LNCaP clone FGC (cell line): ENCODE results near the gene SHC4.
"Not testable (repeated sequence)": the region's sequence is repeated elsewhere in the genome, so short reads cannot be mapped to it uniquely, and the experiment has no call there.

Experiments
- DNase-seq: peaks from one replicate; pipeline ENCODE4 v3.0.0-alpha.2; 2011; ENCODE audit warnings: low read depth
- H3K4me3 ChIP-seq: 2 replicates; pipeline ENCODE4 v1.5.1; 2011; ENCODE audit warnings: mild to moderate bottlenecking, low read depth, low read length, control low read depth
- TF ChIP-seq, protein P1 (sequence below): IDR thresholded peaks from 2 replicates; pipeline ENCODE4 v1.5.1; 2012; ENCODE audit warnings: mild to moderate bottlenecking; ENCODE audit not compliant: control insufficient read depth, insufficient read depth; ENCODE audit errors: extremely low read depth

Gene SHC4

DNA sequence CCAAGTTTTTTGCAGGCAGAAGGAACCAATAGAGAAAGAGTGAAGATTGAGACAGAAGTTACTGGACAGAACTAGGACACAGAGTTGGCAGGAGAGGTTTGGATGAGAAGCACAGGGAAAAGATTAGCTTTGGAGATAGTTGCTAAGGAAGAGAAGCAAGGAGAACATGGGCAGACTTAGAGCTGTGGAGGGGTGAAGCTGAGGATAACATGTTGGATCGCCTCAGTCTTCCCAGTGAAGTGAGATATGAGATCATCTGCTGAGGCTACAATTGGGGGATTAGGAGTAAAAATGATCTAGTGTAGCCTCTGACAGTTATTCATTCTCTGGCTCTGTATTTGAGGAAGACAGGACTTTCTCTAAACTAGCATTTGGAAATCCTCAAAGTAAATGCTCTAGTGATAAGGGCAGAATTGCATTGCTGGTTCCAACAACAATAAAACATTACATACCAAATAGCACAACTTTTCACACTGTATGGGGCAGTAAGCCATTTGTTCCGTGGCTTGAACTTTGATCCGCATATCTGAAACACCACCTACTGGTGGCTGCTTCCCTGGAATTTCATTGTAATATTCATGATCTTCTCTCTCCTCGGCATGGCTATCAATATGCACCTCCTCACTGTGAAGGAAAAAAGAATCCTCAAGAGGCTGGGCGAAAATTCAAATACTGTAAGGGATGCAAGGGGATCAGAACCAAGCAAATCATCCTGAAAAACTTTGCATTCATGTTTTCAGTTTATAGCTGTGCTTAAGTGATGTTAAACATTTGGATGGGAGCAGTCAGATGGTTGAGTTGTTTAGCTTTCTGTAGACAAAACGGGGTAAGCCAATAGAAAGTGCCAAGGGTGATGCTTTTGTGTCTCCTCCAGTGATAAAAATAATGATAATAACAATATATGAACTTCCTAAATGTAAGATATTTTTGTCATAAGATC lies 107.9 kb downstream of the SHC4 start:
- no peak for DNase-seq
- H3K4me3 ChIP-seq = no peak overlapping the region
- TF ChIP-seq, protein P1, sequence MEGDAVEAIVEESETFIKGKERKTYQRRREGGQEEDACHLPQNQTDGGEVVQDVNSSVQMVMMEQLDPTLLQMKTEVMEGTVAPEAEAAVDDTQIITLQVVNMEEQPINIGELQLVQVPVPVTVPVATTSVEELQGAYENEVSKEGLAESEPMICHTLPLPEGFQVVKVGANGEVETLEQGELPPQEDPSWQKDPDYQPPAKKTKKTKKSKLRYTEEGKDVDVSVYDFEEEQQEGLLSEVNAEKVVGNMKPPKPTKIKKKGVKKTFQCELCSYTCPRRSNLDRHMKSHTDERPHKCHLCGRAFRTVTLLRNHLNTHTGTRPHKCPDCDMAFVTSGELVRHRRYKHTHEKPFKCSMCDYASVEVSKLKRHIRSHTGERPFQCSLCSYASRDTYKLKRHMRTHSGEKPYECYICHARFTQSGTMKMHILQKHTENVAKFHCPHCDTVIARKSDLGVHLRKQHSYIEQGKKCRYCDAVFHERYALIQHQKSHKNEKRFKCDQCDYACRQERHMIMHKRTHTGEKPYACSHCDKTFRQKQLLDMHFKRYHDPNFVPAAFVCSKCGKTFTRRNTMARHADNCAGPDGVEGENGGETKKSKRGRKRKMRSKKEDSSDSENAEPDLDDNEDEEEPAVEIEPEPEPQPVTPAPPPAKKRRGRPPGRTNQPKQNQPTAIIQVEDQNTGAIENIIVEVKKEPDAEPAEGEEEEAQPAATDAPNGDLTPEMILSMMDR = peak; percentile 75

DNA sequence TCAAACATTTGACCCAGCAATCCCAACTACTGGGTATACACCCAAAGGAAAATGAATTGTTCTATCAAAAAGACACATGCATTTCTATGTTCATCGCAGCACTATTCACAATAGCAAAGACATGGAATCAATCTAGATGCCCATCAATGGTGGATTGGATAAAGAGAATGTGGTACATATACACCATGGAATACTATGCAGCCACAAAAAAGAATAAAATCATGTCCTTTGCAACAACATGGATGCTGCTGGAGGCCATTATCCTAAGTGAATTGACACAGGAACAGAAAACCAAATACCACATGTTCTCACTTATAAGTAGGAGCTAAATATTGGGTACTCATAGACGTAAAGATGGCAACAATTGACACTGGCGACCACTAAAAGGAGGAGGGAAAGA lies 109.3 kb downstream of the SHC4 start:
- not testable (repeated sequence) for H3K4me3 ChIP-seq, DNase-seq

DNA sequence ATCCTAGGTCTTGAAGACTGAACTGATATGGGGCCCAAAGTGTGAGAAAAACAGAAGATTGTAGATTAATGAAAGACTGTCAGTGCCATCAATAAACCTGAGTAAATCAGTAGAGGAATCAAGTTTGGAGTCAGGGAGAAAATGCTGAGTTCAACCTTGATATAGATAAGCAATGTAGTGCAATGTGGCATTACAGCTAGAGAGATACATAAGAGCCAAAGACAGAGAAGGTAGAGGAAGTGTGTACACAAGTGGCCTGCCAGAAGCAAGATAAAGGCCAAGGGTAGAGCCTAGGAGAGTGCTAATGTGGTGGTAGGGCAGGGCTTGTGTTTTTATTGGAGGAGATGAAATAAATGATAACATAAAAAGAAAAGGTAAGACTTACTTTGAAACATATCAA lies 111.8 kb downstream of the SHC4 start:
- DNase-seq = no peak
- TF ChIP-seq, protein P1 = no peak
- H3K4me3 ChIP-seq = no peak overlapping the region

DNA sequence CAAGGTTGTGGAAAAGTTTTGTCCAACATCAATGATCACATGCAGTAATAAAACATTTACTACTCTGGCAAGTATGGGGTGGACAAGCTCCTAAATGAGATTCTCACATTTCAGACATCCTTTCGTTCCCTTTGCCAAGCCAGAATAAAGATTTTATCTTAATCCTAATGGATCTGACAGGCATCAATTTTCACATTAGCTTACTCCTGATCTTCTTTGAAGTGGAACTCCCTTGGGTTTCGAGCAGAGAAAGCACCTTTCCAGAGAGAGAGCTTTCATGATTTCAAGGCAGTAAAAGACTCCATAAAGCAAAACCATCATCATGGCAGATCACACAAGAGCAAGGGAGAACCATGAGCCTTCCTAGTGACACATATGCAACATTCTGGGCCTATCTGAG lies 113.1 kb downstream of the SHC4 start:
- TF ChIP-seq, protein P1 = no peak
- DNase-seq = no peak
- H3K4me3 ChIP-seq = no peak overlapping the region

DNA sequence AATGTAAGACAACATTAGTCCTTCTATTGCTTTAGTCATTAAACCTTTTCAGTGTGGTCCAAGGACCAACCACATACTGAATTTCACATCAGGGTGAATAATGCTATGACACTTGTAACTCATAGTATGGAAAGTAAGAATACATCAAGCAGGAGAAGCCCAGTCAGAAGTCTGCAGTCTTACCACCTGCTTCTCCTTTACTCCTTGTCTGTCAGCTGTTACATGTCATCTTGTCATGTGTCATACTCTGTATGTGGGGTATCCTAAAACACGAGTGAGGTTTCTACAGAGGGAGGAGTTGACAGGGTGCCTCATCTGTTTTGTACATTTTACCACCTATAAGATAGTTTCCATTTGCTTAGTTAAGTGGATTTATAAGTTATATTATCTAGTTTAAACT lies 118.6 kb downstream of the SHC4 start:
- no peak overlapping the region for H3K4me3 ChIP-seq
- DNase-seq = no peak
- TF ChIP-seq, protein P1 = no peak

DNA sequence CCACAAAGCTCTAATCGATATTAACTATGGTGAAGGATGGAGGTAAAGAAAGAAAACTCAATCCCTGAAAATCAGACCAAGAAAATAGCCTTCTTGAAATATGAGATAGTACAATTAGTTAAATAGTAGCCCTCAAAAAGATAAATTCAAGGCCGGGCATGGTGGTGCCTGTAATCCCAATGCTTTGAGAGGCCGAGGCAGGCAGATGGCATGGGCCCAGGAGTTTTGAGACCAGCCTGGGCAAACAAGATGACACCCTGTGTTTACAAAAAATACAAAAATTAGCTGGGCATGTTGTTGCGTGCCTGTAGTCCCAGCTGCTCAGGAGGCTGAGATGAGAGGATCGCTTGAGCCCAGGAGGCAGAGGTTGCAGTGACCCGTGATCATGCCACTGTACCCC lies 121.2 kb downstream of the SHC4 start:
- no peak for DNase-seq
- TF ChIP-seq, protein P1 = no peak
- no peak overlapping the region for H3K4me3 ChIP-seq

DNA sequence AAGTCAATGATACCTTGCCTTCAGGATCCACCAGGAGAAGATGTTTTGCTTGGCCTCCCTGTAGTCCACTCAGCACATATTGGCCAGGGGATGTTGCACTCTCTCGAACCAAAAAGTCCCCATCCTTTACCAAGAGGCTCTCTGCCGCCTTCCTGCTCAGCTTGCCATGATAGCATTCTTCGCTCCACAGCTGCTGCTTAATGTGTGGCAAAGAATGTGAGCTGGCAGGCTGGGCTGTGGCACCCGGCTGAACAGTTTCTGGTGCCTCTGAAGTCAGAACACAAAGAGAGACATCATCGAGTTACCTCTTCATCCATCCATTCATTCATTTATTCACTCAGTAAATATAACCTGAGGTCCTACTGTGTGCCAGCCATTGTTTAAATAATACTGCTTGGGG lies 129.0 kb downstream of the SHC4 start:
- TF ChIP-seq, protein P1 = no peak
- no peak for DNase-seq
- no peak overlapping the region for H3K4me3 ChIP-seq
